Vagina (tissue), 2 donors: ENCODE measurements around the gene EXOC5. TPM values are rescaled to one million over a fixed set of nuclear protein-coding genes. Genes with fewer than 3 reads are reported as not detected.

Source experiments
- DNase-seq, 2 donors: peaks; one replicate each; pipeline ENCODE4 v3.0.0-alpha.2; 2017; ENCODE audit errors: extremely low spot score in 2 of 2
- H3K27ac ChIP-seq: fragments of 200-600 bp; sonication (generic); one replicate; pipeline ENCODE4 v1.5.1; 2019
- H3K27me3 ChIP-seq: fragments of 200-600 bp; sonication (generic); one replicate; pipeline ENCODE4 v1.5.1; 2019
- H3K36me3 ChIP-seq, 2 donors: fragments of 200-600 bp; sonication (generic); one replicate each; pipeline ENCODE4 v1.5.1; 2017 to 2019
- H3K4me1 ChIP-seq: fragments of 200-600 bp; sonication (generic); one replicate; pipeline ENCODE4 v1.5.1; 2019
- H3K4me3 ChIP-seq, 2 donors: fragments of 200-600 bp; sonication (generic); 1 replicate in 1 of 2; 2 replicates in 1 of 2; pipeline ENCODE4 v1.5.1; 2016 to 2019
- H3K9me3 ChIP-seq: fragments of 200-600 bp; sonication (generic); one replicate; pipeline ENCODE4 v1.5.1; 2019
- POLR2A ChIP-seq, 2 donors: fragments of 450-650 bp; IDR thresholded peaks; one replicate each; pipeline ENCODE4 v1.6.1; 2017; ENCODE audit warnings: antibody characterized with exemption in 2 of 2, mild to moderate bottlenecking in 2 of 2, moderate library complexity in 2 of 2
- POLR2AphosphoS5 ChIP-seq, 2 donors: sonication (generic); formaldehyde crosslinking; IDR thresholded peaks; one replicate each; pipeline ENCODE4 v1.9.0; 2017; ENCODE audit warnings: antibody characterized with exemption in 2 of 2, mild to moderate bottlenecking in 2 of 2, low read depth in 1 of 2; ENCODE audit not compliant: insufficient read depth in 1 of 2
- intact Hi-C: fragments of 100-400 bp; cut with DNase I; formaldehyde crosslinking; loops from one replicate; pipeline ENCODE4 v1.15.1; 2023
- total RNA-seq: library from RNA; depleted of rRNA; stranded (reverse); fragments of >200 nt; gene quantifications from one replicate; pipeline ENCODE4 v1.2.3, GENCODE V29; 2016
- TF ChIP-seq, protein P1 (sequence below), 3 experiments: fragments of 450-650 bp in 2 of 3; fragments of 200-600 bp in 1 of 3; sonication (generic) in 1 of 3; IDR thresholded peaks; one replicate each; pipeline ENCODE4 v1.5.1; 2017 to 2019; ENCODE audit warnings: antibody characterized with exemption in 3 of 3, mild to moderate bottlenecking in 2 of 3, moderate library complexity in 2 of 3

Gene EXOC5
- total RNA-seq, 1 donor from 2014 or later, result 33.9 TPM

DNA sequence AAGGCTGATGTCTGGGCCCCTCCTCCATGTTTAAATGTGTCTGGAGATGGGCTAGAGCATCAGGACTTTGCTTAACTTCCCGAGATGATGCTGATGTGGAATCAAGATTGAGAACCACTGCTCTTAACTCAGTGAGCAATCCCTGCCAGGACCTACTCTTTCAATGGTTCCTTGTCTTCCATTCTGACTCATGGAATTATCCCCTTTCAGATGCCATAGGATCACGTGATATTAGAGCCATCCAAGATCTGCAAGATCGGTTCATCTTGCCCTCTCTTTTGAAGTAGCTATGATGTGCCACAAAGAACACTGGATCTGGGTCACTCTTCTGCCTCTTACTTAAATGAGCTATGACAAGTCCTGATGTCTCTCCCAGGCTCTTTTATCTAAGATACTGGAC lies 96.8 kb downstream of the EXOC5 start:
- DNase-seq, result no peak
- Histone ChIP-seq H3K27me3 (no peaks in the 10 kb centered on the region), H3K27ac (no peak overlapping the region), H3K4me3 (no peak overlapping the region), H3K4me1 (no peaks in the 10 kb centered on the region), H3K36me3 (no peaks in the 10 kb centered on the region), H3K9me3 (no peaks in the 10 kb centered on the region)
- TF ChIP-seq POLR2A (IDR thresholded peaks at IDR 0.05) (no peak), POLR2AphosphoS5 (IDR thresholded peaks at IDR 0.05; ENCODE audit: insufficient read depth in 1 of 2, low read depth in 1 of 2) (no peak)
- TF ChIP-seq, protein P1, sequence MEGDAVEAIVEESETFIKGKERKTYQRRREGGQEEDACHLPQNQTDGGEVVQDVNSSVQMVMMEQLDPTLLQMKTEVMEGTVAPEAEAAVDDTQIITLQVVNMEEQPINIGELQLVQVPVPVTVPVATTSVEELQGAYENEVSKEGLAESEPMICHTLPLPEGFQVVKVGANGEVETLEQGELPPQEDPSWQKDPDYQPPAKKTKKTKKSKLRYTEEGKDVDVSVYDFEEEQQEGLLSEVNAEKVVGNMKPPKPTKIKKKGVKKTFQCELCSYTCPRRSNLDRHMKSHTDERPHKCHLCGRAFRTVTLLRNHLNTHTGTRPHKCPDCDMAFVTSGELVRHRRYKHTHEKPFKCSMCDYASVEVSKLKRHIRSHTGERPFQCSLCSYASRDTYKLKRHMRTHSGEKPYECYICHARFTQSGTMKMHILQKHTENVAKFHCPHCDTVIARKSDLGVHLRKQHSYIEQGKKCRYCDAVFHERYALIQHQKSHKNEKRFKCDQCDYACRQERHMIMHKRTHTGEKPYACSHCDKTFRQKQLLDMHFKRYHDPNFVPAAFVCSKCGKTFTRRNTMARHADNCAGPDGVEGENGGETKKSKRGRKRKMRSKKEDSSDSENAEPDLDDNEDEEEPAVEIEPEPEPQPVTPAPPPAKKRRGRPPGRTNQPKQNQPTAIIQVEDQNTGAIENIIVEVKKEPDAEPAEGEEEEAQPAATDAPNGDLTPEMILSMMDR (IDR thresholded peaks at IDR 0.05), result no peak
- intact Hi-C loops, result no loop called here

DNA sequence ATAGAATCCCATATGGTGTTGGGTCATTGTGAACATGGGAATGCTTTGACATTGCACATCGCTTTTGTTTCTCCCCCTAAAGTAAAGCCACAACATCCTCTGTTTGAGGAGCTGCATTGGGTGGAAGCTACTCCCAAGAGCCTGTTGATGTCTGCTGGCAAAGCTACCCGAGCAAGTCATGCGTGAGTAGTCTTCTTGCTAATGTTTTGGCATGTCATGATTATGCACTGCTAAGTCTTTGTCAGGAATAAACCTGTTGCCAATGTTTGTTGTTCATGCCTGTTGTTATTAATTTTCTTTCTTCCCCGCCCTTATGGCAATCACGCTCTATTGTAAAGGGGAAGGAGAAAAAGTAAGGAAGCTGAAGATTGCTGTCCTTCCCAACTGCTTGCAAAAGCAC lies 97.3 kb downstream of the EXOC5 start:
- Histone ChIP-seq H3K4me1 (no peaks in the 10 kb centered on the region), H3K9me3 (no peaks in the 10 kb centered on the region), H3K27ac (no peak overlapping the region), H3K4me3 (no peak overlapping the region), H3K27me3 (no peaks in the 10 kb centered on the region), H3K36me3 (no peaks in the 10 kb centered on the region)
- no peak for DNase-seq
- intact Hi-C loops, result no loop called here
- TF ChIP-seq POLR2A (IDR thresholded peaks at IDR 0.05) (no peak), POLR2AphosphoS5 (IDR thresholded peaks at IDR 0.05; ENCODE audit: insufficient read depth in 1 of 2, low read depth in 1 of 2) (no peak)
- TF ChIP-seq, protein P1 (IDR thresholded peaks at IDR 0.05), result no peak

DNA sequence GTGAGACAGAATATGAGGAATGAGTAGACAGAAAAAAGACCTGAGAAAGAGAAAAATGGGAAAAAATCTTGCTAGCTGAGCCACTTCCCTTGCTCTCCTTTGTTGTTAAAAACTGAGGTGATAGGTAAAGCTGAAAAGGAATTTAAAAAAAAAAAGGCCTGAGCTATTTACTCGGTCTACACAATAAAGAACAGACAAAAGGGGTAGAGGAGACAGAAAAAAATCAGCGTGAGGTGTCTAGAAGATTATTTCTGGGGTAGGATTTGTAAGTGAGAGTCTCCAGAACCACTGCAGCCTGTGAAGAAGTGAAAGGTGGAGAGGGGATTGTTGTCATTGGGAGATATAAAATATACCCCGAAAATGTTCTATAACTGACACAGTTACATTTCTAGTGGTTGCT lies 98.8 kb downstream of the EXOC5 start:
- no peaks in the 10 kb centered on the region for H3K27me3 ChIP-seq
- H3K27ac ChIP-seq, result no peak overlapping the region
- H3K4me1 ChIP-seq, result no peaks in the 10 kb centered on the region
- no peaks in the 10 kb centered on the region for H3K36me3 ChIP-seq
- no peaks in the 10 kb centered on the region for H3K9me3 ChIP-seq
- no peak for DNase-seq
- intact Hi-C loops, result no loop called here
- TF ChIP-seq POLR2A (IDR thresholded peaks at IDR 0.05) (no peak), POLR2AphosphoS5 (IDR thresholded peaks at IDR 0.05; ENCODE audit: insufficient read depth in 1 of 2, low read depth in 1 of 2) (no peak)
- TF ChIP-seq, protein P1 (IDR thresholded peaks at IDR 0.05), result no peak
- H3K4me3 ChIP-seq, result no peak overlapping the region

DNA sequence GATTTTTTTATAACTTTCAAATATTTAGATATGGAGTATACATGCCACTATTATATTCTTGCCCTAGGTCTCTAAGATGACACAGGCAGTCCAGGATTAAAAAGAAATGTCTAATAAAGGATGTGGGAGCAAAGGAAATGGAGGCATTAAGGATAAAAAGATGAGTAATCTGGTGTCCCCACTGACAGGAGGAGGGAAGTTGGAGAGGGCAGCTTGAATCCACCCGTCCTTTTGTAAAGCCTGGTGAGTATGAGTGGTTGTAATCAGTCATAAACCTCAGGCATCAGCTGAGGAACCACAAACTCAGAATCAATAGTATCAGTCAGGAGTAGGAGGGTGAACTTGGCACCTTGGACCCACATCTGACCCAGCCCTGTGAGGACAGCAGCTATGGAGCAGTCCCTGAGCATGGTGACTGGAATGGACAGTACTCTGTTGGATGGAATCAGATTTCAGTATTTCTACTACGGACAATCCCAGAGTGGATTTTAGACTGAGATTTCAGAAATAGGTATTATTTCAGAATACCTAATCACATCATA lies 100.5 kb downstream of the EXOC5 start:
- intact Hi-C loops, result no loop called here
- no peak overlapping the region for H3K27ac ChIP-seq
- TF ChIP-seq POLR2AphosphoS5 (IDR thresholded peaks at IDR 0.05; ENCODE audit: insufficient read depth in 1 of 2, low read depth in 1 of 2) (no peak), POLR2A (IDR thresholded peaks at IDR 0.05) (no peak)
- TF ChIP-seq, protein P1 (IDR thresholded peaks at IDR 0.05), result no peak

DNA sequence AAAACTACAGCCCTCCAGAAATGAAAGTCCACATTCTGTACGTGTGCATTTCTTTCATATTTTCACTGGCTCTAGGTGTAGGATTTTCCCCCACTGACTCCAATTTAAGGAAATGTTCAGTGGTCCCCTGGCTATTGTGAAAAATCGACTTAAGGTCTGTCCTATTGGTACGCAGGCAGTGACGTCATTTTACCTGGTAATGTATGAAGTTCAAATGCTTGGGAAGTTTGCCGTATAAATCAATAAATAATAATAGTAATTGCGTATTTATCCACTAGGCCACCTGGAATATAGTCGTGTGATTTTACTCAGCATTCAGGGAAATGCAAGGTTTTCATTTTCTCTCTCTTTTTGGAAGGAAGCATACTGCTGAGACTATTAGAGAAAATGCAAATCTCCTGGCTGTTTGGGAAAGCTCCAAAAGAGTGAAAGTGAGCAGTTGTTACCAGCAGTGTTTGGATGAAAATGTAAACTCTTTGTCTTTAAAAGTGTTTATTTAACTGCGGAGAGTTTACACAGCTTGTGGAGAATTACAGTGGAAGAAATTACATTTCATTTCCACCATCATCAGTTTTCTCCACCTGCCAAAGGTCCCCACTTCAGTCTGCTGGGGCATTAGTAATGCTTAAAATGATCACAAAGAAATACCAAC lies 107.0 kb downstream of the EXOC5 start:
- no peak overlapping the region for H3K27ac ChIP-seq
- no peaks in the 10 kb centered on the region for H3K27me3 ChIP-seq
- intact Hi-C loops, result no loop called here
- DNase-seq, result no peak
- no peaks in the 10 kb centered on the region for H3K4me1 ChIP-seq
- TF ChIP-seq POLR2AphosphoS5 (IDR thresholded peaks at IDR 0.05; ENCODE audit: insufficient read depth in 1 of 2, low read depth in 1 of 2), result no peak
- TF ChIP-seq, protein P1 (IDR thresholded peaks at IDR 0.05), result no peak
- no peak for TF ChIP-seq POLR2A (IDR thresholded peaks at IDR 0.05)
- H3K4me3 ChIP-seq, result no peak overlapping the region
- H3K36me3 ChIP-seq, result no peaks in the 10 kb centered on the region
- no peaks in the 10 kb centered on the region for H3K9me3 ChIP-seq

More for the DNA sequence above, 100.5 kb downstream of the EXOC5 start:
- DNase-seq, result no peak
- H3K4me1 ChIP-seq, result no peaks in the 10 kb centered on the region
- no peak overlapping the region for H3K4me3 ChIP-seq
- H3K9me3 ChIP-seq, result no peaks in the 10 kb centered on the region
- no peaks in the 10 kb centered on the region for H3K36me3 ChIP-seq
- no peaks in the 10 kb centered on the region for H3K27me3 ChIP-seq
